GM18499 (cell line): ENCODE data around the gene SYT7.

Source experiments
- ATAC-seq: cut with Tn5 transposase; IDR thresholded peaks from one replicate; pipeline ENCODE4 v1.9.1; 2021; ENCODE audit warnings: moderate number of reproducible peaks; ENCODE audit not compliant: insufficient read depth, unreplicated experiment

SYT7 gene

DNA sequence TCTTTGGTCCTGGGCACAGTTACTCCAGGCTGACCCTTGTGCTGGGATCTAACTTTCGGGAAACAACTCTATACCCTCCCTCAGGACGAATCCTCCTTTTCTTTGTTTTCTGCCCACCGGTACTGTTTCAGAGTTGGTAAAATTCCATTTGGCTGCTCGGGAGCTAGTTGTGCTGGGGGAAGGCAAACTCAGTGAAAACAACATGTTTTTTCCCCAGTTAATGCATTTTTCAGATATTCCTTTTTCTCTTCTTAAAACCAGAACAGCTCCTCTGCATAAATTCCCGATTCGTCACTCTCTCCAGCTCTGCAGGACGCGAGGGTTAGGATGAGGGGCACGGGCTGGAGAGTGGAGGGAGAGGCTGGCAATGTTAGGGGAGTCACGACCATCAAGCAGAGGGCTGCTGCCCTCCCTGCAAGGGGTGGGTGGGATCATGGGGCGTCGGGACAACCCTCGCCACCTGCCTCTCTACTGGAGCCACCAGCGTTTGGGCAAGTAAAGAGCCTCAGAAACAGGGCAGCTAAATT is 41.0 kb downstream of the SYT7 start:
- ATAC-seq: no peak

DNA sequence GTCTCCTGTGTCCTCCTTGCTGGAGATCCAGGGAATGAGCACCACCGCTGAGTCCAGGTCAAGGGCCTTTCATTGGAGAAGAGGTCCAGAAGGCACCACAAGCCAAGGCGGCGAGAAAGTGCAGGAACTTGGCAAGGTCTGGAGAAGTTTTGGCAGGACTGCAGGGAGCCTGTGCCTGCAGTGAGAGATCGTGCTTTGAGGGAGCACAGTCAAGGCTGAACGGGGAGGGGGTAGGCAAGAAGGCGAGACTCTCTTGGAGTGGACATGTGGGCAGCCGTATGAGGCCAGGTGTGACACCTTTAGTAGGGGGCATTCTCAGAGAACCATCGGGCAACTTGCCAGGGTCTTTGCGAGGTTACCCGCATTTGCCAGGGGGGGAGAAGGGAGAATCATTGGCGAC is 41.9 kb downstream of the SYT7 start:
- ATAC-seq: no peak

DNA sequence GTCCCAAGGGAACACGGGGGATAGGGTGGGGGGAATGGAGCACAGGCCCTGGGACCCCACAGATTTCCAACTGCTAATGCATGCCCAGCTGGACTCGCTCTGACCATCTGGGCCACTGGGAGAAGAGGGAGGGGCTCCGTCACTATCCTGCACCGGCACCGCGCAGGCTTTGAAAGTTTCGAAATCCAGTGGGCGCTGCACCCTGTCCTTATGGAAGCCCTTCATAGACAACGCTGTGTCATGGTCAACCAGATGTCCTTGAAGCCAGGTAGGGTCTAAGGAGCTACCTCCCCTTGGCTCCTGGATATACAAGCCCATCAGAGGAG is 42.3 kb downstream of the SYT7 start:
- no peak for ATAC-seq

DNA sequence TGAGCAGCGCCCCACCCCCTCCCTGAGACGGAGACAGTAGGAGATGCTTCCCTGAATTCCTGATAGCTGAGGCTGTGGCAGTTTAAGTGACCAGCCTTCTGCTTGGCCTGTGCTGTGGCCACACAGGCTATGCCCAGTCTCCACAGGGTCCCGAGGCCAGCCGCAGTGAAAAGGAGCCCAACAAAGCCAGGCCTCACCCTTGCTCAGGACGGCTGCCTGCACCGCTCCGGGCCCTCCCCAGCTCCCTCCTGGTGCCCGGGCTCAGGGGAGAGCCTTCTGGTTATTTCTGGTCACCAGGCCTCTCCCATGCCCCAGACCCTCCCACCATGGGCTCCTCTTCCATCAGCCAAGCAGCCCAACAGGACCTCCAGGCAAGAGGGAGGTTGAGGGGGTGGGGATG is 43.5 kb downstream of the SYT7 start:
- ATAC-seq: no peak

DNA sequence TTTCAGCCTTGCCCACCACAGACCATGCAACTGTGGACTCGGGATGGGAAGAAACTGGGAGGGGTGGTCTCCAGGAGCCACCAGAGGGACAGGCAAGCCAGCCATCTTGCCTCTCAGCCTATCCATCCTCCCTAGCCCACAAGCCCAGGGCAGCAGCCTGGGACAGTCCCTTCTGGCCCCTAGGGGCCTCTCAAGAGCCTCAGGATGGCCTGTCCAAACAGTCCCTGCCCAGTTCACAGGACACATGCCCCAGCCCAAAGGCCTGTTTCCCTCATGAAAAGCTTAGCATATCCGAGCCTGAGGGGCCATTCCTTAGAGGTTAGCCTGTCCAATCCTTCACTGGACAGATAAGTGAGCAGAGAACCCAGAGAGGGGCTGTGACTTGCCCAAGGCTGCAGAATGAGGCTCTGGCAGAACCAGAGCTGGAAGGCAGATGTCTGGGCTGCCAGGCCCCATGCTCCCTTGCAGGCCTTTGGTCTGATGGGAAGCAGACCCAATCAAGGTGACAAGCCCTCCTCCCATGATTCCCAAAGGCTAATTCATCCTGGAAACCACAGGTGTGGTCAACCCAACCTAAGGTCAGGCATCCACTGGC is 44.1 kb downstream of the SYT7 start:
- ATAC-seq: no peak

DNA sequence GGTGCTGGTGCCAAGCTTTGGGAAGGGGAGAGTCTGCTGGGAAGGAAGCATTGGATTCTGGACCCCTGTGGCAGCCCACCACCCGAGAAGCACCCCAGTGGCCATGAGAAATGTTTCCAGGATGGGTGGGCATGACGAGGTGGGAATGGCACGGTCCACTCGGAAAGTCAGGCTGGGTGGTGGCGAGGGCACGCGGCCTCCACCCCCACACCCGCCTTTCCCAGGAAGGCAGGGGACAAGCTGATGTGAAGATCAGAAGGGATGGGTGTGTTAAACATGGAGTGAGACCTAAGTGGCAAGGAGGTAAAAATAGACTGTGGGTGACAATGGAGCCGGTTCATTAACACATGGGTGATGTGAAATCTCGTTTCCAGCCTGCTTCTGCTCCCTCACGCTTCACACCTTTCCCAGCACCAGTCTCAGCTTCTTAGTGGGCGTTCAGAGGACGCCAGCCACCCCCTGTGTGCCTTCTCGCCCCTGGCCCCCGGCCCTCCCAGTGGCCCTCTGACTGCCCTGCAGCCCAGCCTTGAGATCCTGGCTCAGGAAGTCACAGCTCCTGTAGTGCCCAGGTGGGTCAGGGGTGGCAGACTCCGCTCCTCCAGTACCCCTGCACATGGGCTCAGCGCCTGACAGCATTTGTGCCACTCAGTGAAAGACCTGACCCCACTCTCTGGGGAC is 44.7 kb downstream of the SYT7 start:
- no peak for ATAC-seq

DNA sequence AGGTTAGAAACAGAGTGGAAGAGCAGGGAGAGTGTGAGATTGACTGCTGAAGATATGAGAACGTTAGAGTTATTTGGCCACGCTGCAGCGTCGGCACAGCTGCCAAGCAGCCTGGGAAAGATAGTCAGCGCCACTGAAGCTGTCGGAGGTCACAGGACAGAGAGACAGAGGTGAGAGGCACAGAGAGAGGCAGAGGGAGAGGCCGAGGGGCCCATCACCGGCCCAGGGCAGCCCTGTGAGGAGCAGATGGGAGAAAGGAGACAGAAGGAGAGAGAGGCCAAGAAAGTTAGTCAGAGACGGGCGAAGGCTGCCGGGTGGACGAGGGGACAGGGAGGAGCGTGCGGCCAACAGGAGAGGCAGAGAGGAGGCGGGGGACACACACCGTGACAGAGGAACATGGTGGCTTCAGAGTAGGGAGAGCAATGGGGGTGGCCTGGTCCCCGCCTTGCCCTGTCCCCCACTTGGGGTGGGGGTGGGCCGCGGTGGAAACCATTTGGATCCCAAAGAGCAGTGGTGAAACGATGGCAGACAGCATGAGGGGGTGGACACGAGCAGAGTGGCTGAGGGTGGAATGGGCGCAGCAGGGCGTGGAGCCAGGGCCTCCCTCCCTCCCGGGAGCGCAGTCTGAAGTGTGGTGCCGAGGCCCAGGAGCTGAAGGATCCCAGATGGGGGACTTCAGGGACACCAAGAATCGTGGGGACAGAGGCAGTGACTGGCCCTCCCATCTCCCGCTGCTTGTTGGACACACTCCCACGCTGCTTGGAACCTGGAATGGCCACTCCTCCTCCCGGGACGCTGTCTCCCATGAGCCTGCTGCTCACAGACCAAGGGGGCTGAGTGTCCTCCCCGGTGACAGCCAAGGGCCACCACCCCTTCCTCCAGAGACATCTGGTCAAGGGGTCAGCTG is 45.7 kb downstream of the SYT7 start:
- no peak for ATAC-seq

DNA sequence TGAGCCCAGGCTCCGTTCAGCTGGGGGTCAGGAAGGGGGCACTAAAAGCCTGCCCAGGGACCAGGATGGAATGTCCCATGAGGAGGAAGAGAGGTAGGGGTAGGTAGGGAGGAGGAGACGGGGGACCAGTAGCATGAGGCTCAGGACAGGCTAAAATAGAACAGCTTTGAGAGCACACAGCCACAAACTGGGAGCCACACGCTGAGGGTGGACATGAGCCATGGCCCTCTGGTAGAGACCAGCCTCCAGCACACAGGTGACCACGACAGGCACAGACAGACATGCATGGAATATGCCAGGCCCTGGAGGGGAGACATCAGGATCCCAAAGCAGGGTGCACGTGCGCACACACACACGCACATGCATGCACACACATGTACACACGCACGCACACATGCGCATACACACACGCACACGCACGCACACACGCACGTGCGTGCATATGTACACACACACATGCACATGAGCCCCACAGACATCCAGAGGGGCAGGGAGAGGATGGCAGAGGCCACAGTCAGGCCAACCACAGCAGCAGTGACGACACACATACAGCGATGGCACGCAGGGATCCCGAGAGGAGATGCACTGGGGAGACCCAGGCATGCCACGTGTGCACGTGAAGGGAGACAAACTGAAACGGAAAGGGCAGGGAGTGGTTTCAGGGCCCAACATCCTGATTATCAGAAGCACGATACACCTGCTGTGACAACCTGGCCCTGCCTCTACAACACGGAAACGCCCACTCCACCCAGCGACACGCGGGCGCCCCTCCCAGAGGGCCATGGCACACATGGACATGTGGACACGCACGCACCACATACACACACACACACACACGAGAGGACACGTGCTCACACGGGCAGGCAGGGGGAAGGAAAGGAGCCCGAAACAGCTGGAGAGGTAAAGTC is 46.6 kb downstream of the SYT7 start:
- no peak for ATAC-seq

DNA sequence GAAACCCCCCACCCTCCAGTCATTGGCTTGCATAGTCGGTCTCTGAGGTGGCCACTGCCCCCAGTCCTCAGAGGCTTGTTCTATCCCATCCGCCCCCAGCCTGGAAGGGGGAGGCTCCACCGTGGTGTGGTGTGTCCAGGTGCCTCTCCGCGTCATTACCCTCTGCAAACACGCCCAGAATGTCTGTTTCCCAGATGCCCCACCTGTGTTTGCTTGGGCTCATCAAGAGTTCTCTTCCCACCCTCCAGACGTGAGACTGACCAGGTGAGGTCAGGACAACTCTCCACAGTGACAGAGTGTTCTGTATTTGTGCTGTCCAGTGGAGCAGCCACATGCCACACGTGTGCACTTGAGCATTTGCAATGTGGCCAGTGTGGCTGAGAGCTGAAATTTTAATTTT is 47.5 kb downstream of the SYT7 start:
- no peak for ATAC-seq

DNA sequence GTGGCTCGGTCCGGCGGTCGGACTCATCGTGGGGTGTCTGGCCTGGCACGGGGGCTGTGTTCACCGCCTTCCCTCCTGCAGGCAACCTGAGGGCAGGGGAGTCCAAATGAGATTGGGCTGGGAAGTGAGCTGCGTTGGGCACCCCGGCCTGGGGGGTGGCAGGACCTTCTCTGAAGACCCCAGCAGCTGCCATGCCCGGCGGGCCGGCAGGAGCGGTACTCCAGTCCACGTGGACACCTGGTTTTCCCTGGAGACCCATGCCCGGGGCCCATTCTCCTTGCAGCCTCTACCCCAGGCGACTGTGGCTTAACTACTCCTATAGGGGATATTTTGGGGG is 47.9 kb downstream of the SYT7 start:
- ATAC-seq: no peak

DNA sequence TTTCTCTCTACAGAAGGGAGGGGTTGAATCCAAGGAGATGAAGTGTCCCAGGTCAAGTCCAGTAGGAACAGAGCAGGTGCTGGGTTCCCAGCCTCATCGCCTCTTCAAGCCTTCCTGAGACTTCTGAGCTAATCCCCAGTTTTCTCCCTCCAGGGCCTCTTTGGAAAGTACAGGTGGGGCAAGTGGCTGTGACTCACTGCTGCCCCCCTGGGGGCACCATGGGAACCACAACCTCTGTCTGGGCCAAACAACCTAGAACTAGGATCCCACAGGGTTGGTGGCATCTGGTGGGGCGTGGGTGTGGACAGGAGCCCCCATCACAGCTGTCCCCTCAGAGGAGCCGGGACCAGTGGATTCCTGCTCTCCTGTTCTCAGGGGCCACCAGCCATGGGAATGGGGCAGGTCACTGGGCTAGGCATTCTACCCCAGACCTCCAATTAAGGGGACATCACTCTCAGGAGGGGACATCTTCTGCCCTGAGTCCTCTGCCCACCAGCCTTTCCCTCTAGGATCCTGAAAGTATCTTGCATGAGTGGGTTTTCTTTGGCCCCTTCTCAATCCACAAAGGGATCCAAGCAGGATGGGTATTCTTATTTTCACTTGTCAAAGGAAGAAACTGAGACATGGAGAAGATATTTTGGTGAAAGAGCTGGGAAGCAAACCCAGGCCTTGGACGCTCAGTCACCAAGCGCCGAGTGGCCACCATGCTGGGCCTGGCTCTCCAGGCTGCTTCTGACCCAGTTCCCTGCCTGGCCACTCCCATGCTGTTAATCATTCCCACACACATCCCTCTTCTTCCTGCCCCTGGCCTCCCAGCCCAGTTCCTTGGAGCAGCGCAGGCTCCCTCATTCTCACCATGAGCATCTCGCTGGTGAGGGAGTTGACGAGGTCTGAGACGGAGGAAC is 48.5 kb downstream of the SYT7 start:
- no peak for ATAC-seq

DNA sequence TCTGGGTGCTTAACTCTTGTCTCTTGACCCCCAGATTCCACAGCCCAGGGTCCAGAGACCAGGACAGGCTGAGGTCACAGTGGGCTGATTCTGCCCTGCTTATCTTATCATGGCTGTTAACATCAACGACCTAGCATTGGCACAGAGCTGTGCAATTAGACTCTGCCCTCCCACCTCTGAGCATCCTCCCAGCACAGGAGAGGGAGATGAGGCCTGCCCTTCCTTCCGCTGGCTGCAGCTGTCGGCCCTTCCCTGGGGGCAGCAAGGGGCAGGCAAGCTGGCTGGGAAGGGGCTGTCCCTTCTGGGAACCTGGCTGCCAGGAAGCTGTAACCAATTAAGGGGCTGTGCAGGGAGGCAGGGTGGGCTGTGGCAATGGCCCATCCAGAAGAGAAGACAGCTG is 49.8 kb downstream of the SYT7 start:
- no peak for ATAC-seq

DNA sequence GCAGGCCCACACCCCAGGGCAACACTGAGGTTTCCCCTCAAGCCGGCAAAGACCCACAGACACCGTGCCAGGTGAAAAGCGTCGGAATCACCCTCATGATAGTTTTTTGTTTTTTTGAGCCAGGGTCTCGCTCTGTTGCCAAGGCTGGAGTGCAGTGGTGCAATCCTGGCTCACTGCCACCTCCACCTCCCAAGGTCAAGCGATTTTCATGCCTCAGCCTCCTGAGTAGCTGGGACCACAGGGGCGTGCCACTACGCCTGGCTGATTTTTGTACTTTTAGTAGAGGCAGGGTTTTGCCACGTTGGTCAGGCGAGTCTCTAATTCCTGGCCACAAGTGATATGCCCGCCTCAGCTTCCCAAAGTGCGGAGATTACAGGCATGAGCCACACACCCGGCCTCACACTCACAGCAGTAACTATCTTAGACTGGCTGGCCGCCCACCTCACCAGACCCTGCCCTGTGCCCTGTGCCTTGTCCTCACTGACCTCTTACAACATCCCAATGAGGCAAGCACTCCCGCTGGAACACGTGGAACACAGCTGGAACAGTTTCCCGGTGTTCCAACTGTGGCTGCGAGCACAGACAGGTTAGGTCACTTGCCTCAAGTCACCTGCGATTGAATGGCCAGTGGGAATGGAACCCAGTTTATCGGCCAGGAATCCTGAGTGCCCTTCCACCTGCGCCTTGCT is 51.2 kb downstream of the SYT7 start:
- no peak for ATAC-seq

DNA sequence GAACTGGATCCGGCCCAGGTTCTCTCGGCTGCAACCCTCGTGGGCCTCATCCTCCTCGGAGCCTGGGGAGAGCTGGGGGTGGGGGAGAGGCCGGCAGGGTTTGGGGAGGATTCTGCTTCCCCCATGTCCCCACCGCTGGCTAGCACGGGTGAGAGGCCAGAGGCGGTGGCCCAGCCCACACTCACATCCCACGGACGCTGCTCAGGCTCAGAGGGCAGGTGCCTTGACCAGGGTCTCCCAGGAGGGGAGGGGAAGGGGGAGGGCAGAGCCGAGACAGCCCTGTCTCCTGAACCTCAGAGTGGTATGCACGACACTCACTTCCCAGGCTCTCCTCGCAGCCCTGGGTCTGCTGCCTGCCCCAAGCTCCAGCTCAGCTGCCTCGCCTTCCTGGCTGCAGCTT is 52.8 kb downstream of the SYT7 start:
- ATAC-seq: no peak

DNA sequence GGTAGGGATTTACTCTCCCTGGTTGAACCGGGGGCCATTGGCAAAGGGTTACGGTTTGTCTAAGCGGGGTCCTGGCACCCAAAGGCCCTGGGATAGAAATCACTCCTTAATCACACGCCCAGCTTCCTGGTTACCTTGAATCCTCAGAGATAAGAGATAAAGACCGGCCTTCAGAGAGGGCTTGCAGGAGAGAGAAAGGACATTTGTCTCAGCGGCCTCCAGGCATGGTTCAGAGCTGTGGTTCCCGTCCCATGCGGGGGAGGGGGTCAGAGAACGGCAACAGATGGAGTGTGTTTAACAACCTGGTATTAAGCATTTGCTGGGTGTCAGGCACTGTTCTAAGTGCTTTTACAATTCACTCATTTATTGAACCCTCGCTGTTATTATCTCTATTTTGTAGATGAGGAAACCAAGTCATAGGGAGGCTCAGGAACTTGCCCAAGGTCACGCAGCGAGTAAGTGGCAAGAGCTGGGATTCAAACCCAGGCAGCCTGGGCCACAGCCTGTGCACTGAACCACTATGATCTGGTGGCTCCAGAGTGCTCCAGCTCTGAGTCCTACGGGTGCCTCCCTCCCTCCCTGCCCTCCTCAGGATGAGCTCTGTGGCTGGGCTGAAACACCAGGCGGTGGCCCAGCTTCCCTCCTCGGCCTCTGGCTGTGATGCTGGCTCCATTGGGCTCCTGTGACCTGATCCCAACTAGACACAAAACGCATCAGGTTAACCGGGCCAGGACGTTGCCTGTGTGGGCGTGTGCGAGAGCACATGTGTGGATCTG is 53.7 kb downstream of the SYT7 start:
- ATAC-seq: no peak

DNA sequence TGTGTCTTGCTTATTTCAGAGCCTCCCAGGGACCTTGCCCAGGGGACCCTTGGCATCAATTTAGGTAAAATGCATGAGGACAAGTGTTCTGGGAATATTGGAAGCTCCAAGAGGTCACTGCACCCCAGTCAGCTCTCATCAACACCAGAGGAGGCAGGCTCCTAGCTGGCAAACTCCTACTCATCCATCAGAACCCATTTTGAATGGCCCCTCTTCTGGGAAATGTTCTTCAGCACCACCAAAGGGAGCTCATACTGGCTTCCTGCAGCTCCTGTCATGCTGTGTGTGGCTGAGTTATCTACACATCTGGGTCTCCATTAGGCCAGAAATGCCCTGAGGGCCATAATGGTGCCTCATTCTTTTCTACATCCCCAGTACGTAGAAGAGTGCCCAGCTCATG is 54.6 kb downstream of the SYT7 start:
- ATAC-seq: no peak

DNA sequence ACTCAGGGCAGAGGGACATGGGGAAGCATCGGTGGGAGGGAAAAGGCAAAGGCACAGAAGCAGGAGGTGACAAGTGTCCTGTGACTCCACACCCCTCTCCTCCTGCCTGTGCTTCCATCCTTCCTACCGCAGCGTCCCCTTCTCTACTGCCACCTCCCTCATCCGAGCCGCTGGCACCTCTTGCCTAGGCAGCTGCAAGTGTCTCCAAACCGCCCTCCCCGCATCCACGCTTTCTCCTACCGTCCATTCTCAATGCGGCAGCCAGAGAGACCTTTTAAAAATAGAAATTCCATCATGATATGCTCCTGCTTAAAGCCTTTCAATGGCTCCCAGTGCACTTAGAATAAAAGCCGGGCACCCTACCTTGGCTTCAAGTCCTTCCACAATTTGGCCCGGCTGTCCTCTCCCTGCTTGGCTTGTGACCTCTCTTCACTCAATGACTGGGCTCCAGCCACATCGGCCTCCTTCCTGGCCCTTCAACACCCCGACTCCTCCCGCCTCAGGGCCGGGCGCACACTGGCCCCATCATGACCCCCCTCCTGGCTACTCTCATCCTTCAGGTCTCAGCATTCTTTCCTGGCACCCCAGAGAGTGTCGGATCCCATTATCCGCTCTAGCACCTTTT is 55.8 kb downstream of the SYT7 start:
- ATAC-seq: no peak

DNA sequence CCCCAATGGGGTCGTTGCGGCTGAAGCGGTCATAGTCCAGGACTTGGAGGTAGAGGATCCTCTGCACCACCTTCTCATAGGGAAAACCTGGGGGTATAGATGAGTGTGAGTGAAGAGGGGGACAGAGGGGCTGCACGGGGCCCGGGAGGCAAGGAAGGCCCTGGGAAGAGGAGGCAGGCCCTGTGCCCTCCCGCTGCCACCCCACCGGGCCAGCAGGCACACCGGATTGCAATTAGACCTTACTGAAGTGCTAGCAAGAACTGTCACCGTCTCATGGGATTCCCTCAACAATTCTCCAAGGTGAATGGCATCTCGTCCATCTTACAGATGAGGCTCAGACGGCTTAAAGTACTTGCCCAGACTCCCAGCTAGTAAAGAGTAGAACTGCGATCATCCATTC is 56.4 kb downstream of the SYT7 start:
- ATAC-seq: no peak
